Inferior parietal cortex (tissue), 1 donor: ENCODE results near the gene COL2A1.

ENCODE experiments used
- DNase-seq: peaks from one replicate; pipeline ENCODE4 v3.0.0-alpha.2; 2016; ENCODE audit errors: extremely low spot score

COL2A1 gene

GRCh38 chr12:47945341-47945728, 58.9 kb downstream of the COL2A1 start:
- DNase-seq: no peak

GRCh38 chr12:47944685-47945340, 59.5 kb downstream of the COL2A1 start:
- no peak for DNase-seq

DNA sequence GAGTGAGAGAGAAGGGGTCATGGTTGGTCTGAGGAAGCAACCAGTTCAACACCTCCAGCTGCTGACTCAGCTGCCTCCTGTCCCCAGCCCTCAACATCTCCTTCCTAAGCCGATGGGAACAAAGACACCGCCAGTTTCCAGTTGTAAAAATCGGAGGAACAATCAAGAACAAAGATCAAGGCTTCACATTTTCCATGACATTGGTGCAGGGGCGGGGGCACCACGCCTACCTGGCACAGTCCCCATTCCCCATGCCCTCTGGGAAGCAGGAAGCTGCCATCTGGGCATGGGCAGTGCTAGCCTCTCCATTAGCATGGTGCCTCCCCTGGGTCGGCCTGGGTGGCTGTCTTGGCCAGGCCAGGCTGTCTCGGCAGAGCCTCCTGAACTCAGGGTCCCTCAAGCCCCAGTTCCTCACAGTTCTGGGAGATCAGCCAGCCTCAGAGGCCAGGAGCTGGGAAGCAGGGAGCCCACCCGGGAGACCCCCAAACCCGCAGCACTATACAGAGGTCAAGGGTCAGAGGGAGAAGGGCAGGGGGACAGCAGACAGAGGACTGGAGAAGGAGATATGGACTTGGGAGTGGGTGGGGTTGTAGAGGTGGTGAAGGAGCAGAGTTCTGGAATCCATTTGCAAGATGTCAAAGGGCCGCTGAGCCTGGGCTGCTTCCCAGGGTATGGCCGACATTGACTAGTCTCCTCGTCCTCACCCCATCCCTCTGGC, 60.5 kb downstream of the COL2A1 start:
- no peak for DNase-seq

GRCh38 chr12:47942614-47943225, 61.6 kb downstream of the COL2A1 start:
- DNase-seq: no peak

- no peak for DNase-seq
Measured at GRCh38 chr12:47941871-47942613, 62.2 kb downstream of the COL2A1 start.

DNA sequence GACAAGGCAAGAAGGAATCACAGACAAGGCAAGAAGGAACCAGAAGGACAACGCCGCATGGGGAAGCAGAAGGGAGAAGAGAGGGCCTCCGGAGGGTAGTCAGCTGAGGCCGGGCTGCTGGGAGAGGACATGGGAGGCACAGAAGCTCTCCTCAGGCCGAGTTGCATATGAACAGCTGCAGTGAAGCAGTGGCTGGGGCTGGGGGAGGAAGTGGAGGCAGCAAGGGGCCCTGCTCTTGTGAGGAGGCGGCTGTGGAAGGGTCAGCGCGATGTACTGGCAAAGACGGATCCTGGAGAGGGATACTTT, 62.8 kb downstream of the COL2A1 start:
- DNase-seq: no peak

GRCh38 chr12:47940773-47941474, 63.4 kb downstream of the COL2A1 start:
- DNase-seq: no peak

DNA sequence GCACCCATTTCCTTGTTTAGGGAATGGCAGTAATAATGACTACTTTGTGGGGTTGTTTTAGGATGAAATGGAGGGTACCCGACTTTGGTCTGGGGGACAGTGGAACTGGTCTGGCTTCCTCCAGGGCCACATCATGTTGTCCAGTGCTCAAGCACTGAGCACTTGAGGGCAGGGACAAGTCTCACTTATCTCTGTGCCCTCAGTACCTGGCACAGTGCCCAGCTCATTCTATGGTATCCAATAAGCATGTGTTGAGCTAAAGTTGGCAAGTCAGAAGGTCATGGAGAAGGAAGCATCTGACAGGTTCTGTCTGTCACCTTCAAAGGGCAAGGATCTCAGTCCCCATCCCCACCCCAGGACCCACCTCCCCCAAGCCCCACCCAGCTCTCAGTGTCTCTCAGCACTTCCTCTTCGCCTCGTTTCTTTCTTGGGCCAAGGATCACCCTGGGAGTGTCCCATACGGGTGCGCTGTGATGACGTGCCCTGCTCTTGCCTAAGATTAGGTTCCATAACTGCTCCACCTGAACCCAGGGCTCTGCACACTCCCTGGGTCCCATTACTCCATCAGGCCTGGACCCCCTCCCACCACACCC, 65.2 kb downstream of the COL2A1 start:
- DNase-seq: no peak

DNA sequence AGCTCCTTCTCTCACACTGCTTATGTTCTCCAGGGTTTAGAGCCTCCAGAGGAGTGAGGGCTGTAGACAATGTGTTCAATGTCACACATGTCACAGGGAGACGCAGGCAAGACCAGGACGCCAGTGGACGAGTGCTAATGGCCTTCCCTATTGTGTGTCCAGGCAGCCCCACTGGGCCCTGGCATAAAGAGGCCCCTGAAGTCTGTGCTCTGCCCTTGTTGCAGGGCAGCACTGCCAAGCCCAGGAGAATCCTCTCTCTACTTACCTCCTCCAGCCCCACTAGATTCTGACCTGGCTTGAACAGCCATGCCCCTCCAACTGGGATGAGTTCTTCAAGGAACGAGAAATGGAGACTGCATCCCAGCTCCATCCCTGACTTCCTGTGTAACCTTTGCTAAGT, 65.7 kb downstream of the COL2A1 start:
- DNase-seq: no peak

GRCh38 chr12:47938093-47938492, 66.2 kb downstream of the COL2A1 start:
- no peak for DNase-seq

GRCh38 chr12:47935184-47935583, 69.1 kb downstream of the COL2A1 start:
- DNase-seq: no peak

DNA sequence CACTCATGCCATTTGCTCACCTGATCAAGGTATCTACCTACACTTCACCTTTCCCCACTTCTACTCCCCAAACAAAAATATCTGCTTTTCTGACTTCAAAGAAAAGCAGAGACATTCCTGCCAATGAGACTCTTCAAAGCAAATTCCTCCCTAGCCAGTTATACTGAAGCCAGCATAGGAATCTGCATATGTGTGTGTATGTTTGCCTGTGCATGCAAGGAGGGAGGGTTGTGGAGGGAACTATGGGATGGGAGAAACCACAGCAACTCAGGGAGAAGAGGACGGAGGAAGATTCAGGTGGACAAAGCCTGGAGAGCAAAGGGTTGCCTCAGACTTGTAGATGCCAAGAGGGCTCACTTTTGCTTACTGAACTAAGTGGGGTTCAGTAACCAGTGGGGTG, 73.1 kb downstream of the COL2A1 start:
- DNase-seq: no peak

DNA sequence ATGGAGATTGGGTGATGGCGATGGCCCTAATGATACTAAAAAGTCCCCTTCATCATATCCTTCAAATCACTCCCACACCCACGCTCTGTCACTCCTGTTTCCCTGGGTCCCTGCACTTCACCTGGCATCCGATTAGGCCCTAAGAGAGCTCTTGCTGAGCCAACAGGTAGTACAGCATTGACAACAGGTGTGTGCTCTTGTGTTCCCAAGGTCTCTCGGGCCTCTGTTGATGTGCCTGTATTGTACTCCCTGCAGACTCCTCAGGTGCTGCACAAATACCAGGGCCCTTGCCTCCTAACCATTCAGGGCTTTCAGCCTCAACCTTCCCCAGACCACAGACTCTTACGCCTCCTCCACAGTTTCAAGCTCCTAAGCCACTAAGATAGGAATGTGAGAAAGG, 73.6 kb downstream of the COL2A1 start:
- no peak for DNase-seq

- DNase-seq: no peak
Measured at GRCh38 chr12:47927346-47927745, 76.9 kb downstream of the COL2A1 start.
